Measurements from ENCODE around the gene ZNF280B. TPM values are rescaled to one million over a fixed set of nuclear protein-coding genes. Genes with fewer than 3 reads are reported as not detected.

ZNF280B gene
- total and polyA plus RNA-seq, 5 donors from 2014 or later = 0.70 to 1.9 (median 0.84) TPM

DNA sequence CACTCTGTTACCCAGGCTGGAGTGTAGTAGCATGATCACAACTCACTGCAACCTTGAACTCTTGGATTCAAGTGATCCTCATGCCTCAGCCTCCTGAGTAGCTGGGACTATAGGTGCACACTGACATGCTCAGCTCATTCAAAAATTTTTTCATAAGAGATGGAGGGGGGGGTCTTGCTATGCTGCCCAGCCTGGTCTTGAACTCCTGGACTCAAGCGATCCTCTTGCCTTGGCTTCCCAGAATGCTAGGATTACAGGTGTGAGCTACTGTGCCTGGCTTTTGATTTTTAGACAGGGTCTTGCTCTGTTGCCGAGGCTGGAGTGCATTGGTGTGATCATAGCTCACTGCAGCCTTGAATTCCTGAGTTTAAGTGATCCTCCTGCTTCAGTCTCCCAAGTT lies 36.5 kb upstream of the ZNF280B start:
- H3K9me3 ChIP-seq (ENCODE audit: control insufficient read depth in 2 of 2, low read length in 2 of 2) = no peaks in the 10 kb centered on the region
- H3K9me3 Mint-ChIP-seq = peaks cover 0 to 2% (median 0%) of the 10 kb centered on the region in 7 donors
- H3K27me3 Mint-ChIP-seq = peaks cover 1% of the 10 kb centered on the region
- H3K4me1 ChIP-seq (ENCODE audit: control insufficient read depth, insufficient read depth, low read length, poor library complexity, severe bottlenecking) = no peaks in the 10 kb centered on the region
- H3K36me3 Mint-ChIP-seq = no peaks in the 10 kb centered on the region
- H3K4me1 Mint-ChIP-seq = no peaks in the 10 kb centered on the region
- H3K4me3 ChIP-seq (ENCODE audit: low read depth, low read length) = no peak overlapping the region
- H3K27ac Mint-ChIP-seq = no peak overlapping the region
- H3K4me3 Mint-ChIP-seq = no peak overlapping the region
- DNase-seq (no peak), ATAC-seq (ENCODE audit: low read depth in 2 of 2) (no peak)
- H3K36me3 ChIP-seq (ENCODE audit: control insufficient read depth, insufficient read depth, low read length) = no peaks in the 10 kb centered on the region
- H3K27ac ChIP-seq (ENCODE audit: insufficient read depth, low read length, poor library complexity, severe bottlenecking) = no peak overlapping the region
- no peaks in the 10 kb centered on the region for H3K27me3 ChIP-seq (ENCODE audit: control insufficient read depth, insufficient read depth, low read length)

DNA sequence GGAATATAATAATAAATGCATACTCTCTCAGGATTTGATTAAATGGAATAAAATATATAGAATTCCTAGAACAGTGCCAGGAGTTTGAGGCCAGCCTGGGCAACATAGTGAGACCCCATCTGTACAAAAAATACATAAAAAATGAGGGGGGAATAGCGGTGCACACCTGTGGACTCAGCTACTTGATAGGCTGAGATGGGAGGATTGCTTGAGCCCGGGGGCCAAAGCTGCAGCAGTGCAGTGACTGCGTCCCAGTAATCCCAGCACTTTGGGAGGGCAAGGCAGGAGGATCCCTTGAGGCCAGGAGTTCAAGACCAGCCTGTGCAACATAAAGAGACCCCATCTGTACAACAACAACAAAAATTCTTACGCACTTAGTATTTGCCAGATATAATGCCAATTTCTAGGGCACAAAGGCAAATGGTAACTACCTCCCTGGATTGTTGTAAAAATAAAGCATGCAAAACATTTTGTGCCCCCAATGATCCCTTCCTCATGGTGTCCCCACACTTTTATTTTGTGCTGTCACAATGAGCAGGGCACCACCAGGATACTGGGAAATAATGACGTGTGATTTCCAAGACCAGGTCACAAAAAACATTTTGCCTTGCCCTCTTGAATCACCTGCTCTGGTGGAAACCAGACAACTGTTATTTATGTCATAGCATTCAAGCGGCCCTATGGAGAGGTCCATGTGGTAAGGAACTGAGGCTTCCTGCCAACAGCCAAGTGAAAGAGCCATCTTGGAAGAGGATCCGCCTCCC lies 29.9 kb upstream of the ZNF280B start:
- H3K27ac Mint-ChIP-seq = no peak overlapping the region
- no peak for DNase-seq
- Histone ChIP-seq H3K27ac (ENCODE audit: insufficient read depth, low read length, poor library complexity, severe bottlenecking) (no peak overlapping the region), H3K27me3 (ENCODE audit: control insufficient read depth, insufficient read depth, low read length) (no peaks in the 10 kb centered on the region), H3K4me1 (ENCODE audit: control insufficient read depth, insufficient read depth, low read length, poor library complexity, severe bottlenecking) (no peaks in the 10 kb centered on the region), H3K36me3 (ENCODE audit: control insufficient read depth, insufficient read depth, low read length) (no peaks in the 10 kb centered on the region), H3K4me3 (ENCODE audit: low read depth, low read length) (no peak overlapping the region), H3K9me3 (ENCODE audit: control insufficient read depth in 2 of 2, low read length in 2 of 2) (no peaks in the 10 kb centered on the region)
- H3K36me3 Mint-ChIP-seq = no peaks in the 10 kb centered on the region
- H3K4me1 Mint-ChIP-seq = no peaks in the 10 kb centered on the region
- no peak overlapping the region for H3K4me3 Mint-ChIP-seq
- peaks cover 19% of the 10 kb centered on the region for H3K27me3 Mint-ChIP-seq
- ATAC-seq (ENCODE audit: low read depth in 2 of 2) = no peak
- H3K9me3 Mint-ChIP-seq = peaks cover 0 to 2% (median 0%) of the 10 kb centered on the region in 7 donors

DNA sequence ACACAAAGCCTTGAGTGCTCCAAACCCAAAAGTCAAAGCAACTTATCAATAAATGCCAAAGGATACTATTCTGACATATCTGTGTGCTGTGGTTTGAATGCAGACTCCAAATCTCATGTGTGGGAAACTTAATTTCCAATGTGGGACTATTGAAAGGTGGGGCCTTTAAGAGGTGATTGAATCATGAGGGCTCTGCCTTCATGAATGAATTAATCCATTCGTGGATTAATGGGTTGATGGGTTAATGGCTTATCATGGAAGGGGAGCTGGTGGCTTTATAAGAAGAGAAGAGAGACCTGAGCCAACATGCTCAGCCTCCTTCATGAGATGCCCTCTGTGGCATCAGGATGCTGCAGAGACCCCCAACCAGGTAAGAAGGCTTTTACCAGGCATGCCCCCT lies 28.4 kb upstream of the ZNF280B start:
- no peak for ATAC-seq (ENCODE audit: low read depth in 2 of 2)

DNA sequence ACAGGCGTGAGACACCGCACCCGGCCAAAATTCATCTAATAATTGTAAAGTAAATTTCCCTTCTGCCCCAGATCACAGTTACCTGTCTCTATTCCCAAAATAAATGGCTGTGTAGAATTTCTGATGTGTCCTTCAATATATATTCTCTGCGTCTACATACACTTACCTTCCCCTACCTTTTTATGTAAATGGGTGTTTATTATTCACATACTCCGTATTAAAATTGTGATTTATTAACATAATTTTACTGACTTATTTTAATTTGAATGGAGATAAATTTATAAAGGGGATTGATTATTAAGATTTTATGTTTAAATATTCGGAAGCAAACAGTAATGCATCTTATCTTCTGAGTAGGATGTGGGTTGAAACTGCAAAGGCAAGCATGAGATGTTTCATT lies 28.0 kb upstream of the ZNF280B start:
- Mint-ChIP-seq H3K9me3 (peaks cover 0 to 2% (median 0%) of the 10 kb centered on the region in 7 donors), H3K27me3 (peaks cover 19% of the 10 kb centered on the region), H3K27ac (no peak overlapping the region), H3K4me3 (no peak overlapping the region), H3K36me3 (no peaks in the 10 kb centered on the region), H3K4me1 (no peaks in the 10 kb centered on the region)
- Histone ChIP-seq H3K27ac (ENCODE audit: insufficient read depth, low read length, poor library complexity, severe bottlenecking) (no peak overlapping the region), H3K9me3 (ENCODE audit: control insufficient read depth in 2 of 2, low read length in 2 of 2) (no peaks in the 10 kb centered on the region), H3K4me3 (ENCODE audit: low read depth, low read length) (no peak overlapping the region), H3K36me3 (ENCODE audit: control insufficient read depth, insufficient read depth, low read length) (no peaks in the 10 kb centered on the region), H3K27me3 (ENCODE audit: control insufficient read depth, insufficient read depth, low read length) (no peaks in the 10 kb centered on the region), H3K4me1 (ENCODE audit: control insufficient read depth, insufficient read depth, low read length, poor library complexity, severe bottlenecking) (no peaks in the 10 kb centered on the region)
- ATAC-seq (ENCODE audit: low read depth in 2 of 2) (no peak), DNase-seq (no peak)

More for the DNA sequence above, 28.4 kb upstream of the ZNF280B start:
- Mint-ChIP-seq H3K27me3 (peaks cover 19% of the 10 kb centered on the region), H3K4me3 (no peak overlapping the region), H3K4me1 (no peaks in the 10 kb centered on the region), H3K9me3 (peaks cover 0 to 2% (median 0%) of the 10 kb centered on the region in 7 donors), H3K36me3 (no peaks in the 10 kb centered on the region), H3K27ac (no peak overlapping the region)
- Histone ChIP-seq H3K27ac (ENCODE audit: insufficient read depth, low read length, poor library complexity, severe bottlenecking) (no peak overlapping the region), H3K36me3 (ENCODE audit: control insufficient read depth, insufficient read depth, low read length) (no peaks in the 10 kb centered on the region), H3K4me3 (ENCODE audit: low read depth, low read length) (no peak overlapping the region), H3K9me3 (ENCODE audit: control insufficient read depth in 2 of 2, low read length in 2 of 2) (no peaks in the 10 kb centered on the region), H3K4me1 (ENCODE audit: control insufficient read depth, insufficient read depth, low read length, poor library complexity, severe bottlenecking) (no peaks in the 10 kb centered on the region), H3K27me3 (ENCODE audit: control insufficient read depth, insufficient read depth, low read length) (no peaks in the 10 kb centered on the region)
- no peak for DNase-seq

DNA sequence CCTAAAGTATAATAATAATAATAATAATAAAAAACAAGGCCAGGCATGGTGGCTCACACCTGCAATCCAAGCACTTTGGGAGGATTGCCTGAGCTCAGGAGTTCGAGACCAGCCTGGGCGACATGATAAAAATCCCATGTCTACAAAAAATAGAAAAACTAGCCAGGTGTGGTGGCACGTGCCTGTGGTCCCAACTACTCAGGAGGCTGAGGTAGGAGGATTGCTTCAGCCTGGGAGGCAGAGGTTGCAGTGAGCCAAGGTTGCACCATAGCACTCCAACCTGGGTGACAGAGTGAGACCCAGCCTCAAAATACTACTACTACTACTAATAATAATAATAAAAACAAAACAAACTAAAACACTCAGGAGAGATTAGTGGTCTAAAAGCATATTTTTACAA lies 27.1 kb upstream of the ZNF280B start:
- no peak overlapping the region for H3K27ac Mint-ChIP-seq
- Histone ChIP-seq H3K4me1 (ENCODE audit: control insufficient read depth, insufficient read depth, low read length, poor library complexity, severe bottlenecking) (no peaks in the 10 kb centered on the region), H3K27me3 (ENCODE audit: control insufficient read depth, insufficient read depth, low read length) (no peaks in the 10 kb centered on the region), H3K36me3 (ENCODE audit: control insufficient read depth, insufficient read depth, low read length) (no peaks in the 10 kb centered on the region), H3K4me3 (ENCODE audit: low read depth, low read length) (no peak overlapping the region), H3K27ac (ENCODE audit: insufficient read depth, low read length, poor library complexity, severe bottlenecking) (no peak overlapping the region), H3K9me3 (ENCODE audit: control insufficient read depth in 2 of 2, low read length in 2 of 2) (no peaks in the 10 kb centered on the region)
- peaks cover 19% of the 10 kb centered on the region for H3K27me3 Mint-ChIP-seq
- H3K4me3 Mint-ChIP-seq = no peak overlapping the region
- H3K9me3 Mint-ChIP-seq = peaks cover 0 to 2% (median 0%) of the 10 kb centered on the region in 7 donors
- ATAC-seq (ENCODE audit: low read depth in 2 of 2) = no peak
- no peaks in the 10 kb centered on the region for H3K36me3 Mint-ChIP-seq
- DNase-seq = no peak
- H3K4me1 Mint-ChIP-seq = no peaks in the 10 kb centered on the region

DNA sequence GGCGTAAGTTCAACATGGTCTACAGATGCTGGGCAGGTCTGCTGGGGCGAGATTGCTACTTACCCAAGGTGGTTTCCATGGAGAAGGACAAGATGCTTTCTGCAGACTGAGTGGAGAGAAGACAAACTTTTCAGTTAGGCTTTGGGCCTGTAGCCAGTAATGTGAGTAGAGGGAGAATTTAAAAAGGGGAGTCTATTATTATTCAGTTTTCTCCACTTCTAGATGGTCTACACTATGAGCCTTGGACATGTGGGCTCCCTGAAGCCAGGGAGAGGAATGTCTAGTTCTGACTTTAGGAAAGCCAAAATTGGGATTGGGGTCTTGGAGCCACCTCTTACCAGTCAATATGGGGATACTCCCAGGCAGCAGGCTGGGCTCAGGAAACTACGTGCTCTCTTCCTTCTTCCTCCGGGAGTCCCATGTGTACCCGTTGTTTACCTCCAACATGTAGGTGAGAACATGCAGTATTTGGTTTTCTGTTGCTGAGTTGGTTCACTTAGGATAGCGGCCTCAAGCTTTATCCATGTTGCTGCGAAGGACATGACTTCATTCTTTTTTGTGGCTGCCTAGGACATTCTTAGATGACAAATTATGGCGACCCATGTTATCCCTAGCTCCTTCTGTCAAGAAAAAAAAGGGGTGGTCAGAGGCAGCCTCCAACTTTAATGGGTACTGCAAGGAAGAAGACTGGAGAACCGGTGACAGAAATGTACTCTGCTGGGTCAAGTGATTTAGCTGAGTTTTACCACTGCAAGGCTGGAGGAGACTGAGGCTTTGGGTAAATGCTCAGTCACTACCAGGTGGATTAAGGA lies 26.3 kb upstream of the ZNF280B start:
- Histone ChIP-seq H3K4me1 (ENCODE audit: control insufficient read depth, insufficient read depth, low read length, poor library complexity, severe bottlenecking) (no peaks in the 10 kb centered on the region), H3K27ac (ENCODE audit: insufficient read depth, low read length, poor library complexity, severe bottlenecking) (no peak overlapping the region), H3K27me3 (ENCODE audit: control insufficient read depth, insufficient read depth, low read length) (no peaks in the 10 kb centered on the region), H3K4me3 (ENCODE audit: low read depth, low read length) (no peak overlapping the region), H3K9me3 (ENCODE audit: control insufficient read depth in 2 of 2, low read length in 2 of 2) (no peaks in the 10 kb centered on the region), H3K36me3 (ENCODE audit: control insufficient read depth, insufficient read depth, low read length) (no peaks in the 10 kb centered on the region)
- Mint-ChIP-seq H3K27ac (no peak overlapping the region), H3K9me3 (peaks cover 0 to 2% (median 0%) of the 10 kb centered on the region in 7 donors), H3K4me3 (no peak overlapping the region), H3K36me3 (no peaks in the 10 kb centered on the region), H3K27me3 (peaks cover 16% of the 10 kb centered on the region), H3K4me1 (no peaks in the 10 kb centered on the region)
- DNase-seq (no peak), ATAC-seq (ENCODE audit: low read depth in 2 of 2) (no peak)

- no peak for ATAC-seq (ENCODE audit: low read depth in 2 of 2)
- Histone ChIP-seq H3K4me3 (ENCODE audit: low read depth, low read length) (no peak overlapping the region), H3K4me1 (ENCODE audit: control insufficient read depth, insufficient read depth, low read length, poor library complexity, severe bottlenecking) (no peaks in the 10 kb centered on the region), H3K27me3 (ENCODE audit: control insufficient read depth, insufficient read depth, low read length) (no peaks in the 10 kb centered on the region), H3K36me3 (ENCODE audit: control insufficient read depth, insufficient read depth, low read length) (no peaks in the 10 kb centered on the region), H3K9me3 (ENCODE audit: control insufficient read depth in 2 of 2, low read length in 2 of 2) (no peaks in the 10 kb centered on the region), H3K27ac (ENCODE audit: insufficient read depth, low read length, poor library complexity, severe bottlenecking) (no peak overlapping the region)
- Mint-ChIP-seq H3K27me3 (peaks cover 13% of the 10 kb centered on the region), H3K9me3 (peaks cover 0 to 2% (median 0%) of the 10 kb centered on the region in 7 donors), H3K36me3 (no peaks in the 10 kb centered on the region), H3K4me1 (no peaks in the 10 kb centered on the region), H3K4me3 (no peak overlapping the region), H3K27ac (no peak overlapping the region)
- no peak for DNase-seq
Measured at GRCh38 chr22:22533863-22534262, 25.3 kb upstream of the ZNF280B start.

Data from CD4-positive, CD25-positive, alpha-beta regulatory T cell (primary cell).